CD4-positive, alpha-beta T cell treated with Interleukin-12 subunit alpha and Interleukin-12 subunit beta, for 1 hour (primary cell): Measurements from ENCODE around the gene EOLA1.
"Not testable (repeated sequence)": the region's sequence is repeated elsewhere in the genome, so short reads cannot be mapped to it uniquely, and the experiment has no call there.

ENCODE experiments used
- DNase-seq: peaks from one replicate; pipeline ENCODE4 v3.0.0-alpha.2; 2020

Gene EOLA1

DNA sequence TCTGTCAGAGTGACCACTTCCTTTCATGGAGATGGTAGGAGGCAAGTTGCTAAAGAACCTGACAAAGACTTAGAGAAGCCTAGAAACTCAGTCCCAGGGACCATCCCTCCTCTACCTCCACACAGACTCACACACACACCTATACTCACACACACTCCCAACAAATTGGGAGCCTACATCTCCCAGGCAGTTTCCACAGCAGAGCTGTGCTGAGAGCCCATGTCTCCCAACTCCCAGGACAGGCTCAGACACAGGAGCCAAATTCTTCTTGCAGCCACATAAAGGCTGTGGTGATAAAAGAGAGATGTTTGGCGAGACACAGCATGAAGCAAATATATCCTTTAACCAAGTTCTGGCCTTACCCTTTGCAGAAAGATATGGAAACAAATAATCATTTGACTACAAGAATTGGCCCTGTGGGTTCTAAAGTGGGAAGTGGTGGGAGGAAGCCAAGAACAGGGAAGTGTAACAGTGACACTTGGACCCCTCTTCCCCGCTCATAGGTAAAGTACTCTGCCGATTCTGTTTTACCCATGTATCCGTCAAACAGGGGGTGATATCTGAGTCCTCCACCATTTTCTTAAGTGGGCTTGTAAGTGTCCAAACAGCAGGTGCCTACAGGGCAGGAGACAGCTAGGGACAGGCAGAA lies 24.7 kb upstream of the EOLA1 start:
- no peak for DNase-seq

DNA sequence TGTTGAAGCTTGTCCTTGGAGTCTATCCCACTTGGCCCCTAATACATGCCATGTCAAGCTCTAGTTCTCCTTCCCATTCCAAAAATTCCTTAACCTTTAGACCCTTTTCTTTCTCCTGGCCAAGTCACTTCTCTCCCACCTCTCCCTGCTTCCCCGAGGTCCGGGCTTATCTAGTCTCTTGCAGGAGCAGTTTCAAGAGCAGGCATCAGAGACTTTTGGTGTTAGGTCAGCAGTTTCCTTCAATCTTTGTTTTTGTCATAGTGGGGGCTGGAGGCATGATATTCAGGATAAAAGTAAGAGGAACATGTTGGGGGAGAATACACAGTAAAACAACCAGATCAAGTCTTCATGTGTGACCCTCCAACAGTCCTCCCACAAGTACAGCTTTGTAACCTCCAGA lies 24.2 kb upstream of the EOLA1 start:
- no peak for DNase-seq

DNA sequence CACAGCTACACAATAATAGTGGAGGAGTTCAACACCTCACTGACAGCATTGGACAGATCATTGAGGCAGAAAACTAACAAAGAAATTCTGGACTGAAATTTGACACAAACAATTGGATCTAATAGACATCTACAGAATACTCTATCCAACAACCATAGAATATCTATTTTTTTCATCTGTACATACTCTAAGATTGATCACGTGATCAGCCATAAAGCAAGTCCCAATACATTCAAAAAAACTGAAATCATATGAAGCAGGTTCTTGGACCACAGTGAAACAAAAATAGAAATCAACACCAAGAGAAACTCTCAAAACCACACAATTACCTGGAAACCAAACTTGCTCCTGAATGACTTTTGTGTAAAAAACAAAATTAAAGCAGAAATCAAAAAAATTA lies 23.5 kb upstream of the EOLA1 start:
- DNase-seq = no peak

DNA sequence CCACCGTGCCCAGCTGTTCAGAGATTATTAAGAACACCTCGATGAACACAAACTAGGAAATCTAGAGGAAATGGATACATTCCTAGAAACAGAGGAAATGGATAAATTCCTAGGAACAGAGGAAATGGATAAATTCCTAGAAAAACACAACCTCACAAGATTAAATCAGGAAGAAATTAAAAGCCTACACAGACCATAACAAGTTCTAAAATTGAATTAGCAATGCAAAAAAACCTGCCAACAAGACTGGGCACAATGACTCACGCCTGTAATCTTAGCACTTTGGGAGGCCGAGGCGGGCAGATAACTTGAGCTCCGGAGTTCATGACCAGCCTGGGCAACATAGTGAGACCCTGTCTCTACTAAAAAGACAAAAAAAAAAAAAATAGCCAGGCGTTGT lies 22.6 kb upstream of the EOLA1 start:
- DNase-seq = no peak

DNA sequence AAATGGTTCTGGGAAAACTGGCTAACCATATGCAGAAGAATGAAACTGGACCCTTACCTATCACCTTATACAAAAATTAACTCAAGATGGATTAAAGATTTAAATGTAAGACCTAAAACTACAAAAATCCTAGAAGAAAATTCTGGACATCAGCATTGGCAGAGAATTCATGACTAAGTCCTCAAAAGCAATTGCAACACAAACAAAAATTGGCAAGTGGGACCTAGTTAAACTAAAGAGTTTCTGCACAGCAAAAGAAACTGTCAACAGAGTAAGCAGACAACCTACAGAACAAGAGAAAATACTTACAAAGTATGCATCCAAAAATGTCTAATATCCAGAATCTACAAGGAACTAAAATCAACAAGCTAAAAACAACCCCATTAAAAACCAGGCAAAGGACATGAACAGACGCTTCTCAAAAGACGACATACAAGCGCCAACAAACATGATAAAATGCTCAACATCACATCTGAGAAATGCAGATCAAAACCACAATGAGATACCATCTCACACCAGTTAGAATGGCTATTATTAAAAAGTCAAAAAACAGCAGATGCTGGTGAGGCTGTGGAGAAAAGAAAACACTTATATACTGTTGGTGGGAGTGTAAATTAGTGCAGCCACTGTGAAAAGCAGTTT lies 20.1 kb upstream of the EOLA1 start:
- not testable (repeated sequence) for DNase-seq

DNA sequence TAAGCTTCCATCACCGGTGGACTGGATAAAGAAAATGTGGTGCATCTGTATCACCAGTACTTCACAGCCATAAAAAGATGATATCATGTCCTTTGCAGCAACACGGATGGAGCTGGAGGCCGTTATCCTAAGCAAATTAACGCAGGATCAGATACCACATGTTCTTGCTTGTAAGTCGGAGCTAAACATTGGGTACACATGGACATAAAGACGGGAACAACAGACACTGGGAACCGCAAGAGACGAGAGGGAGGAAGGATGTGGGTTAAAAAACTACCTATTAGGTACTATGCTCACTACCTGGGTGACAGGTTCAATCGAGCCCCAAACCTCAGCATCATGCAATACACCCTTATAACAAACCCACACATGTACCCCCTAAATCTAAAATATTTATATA lies 19.4 kb upstream of the EOLA1 start:
- DNase-seq = peak; percentile 59

DNA sequence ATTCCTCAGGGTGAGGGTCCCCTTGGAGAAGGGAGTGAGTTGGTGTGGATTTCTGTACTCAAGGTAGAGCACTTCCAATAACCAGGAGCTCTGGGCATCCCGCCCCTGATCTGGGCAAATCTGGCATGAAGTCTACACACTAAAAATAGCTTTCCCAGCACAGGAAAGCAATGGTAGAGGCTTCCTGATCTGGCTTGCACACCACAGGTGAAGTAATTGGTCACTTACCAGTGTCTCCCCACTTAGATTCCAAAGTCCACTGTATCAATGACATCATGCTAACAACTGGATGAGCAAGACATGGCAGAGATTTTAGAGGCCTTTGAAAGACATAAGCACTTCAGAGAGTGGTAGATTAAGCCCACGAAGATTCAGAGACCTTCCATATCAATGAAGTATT lies 17.9 kb upstream of the EOLA1 start:
- DNase-seq = no peak

DNA sequence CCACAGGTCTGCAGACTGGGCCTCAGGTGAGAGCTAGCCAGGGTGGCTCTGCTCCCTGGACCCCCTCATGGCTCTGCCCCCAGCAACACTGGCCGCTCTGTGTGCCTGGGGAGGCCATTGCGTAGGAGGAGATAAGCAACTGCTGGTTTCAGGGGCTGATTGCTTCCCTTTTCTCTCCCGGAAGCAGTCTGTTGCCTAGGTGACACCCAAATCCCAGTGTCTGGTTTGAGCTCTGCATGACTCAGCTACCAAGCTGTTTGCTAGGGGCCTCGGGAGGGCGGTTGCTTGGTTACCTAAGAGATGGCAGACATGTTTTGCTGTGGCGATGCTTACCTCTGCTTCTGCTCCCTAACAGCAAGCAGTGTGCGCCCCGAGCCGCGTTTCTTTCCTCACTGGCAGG lies 15.4 kb upstream of the EOLA1 start:
- DNase-seq = peak; percentile 85

DNA sequence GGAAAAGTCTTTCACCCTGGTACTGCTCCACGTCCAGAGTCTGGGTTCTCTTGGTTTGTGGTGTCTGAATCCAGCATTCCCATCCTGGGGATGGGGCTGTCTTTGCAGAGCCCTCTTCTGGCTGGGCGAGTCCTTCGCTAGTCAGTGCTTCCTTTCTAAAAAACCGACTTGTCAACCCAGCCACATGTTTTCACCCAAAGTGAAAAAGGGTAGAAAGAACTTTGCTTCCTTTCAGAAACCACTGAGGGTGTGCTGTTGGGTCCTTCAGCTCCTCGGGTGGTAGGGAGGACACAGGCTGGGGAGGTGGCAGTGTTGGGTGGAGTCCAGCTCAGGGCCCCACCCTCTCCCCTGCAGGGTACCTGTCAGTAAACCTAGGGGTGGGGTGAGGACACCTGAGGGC lies 14.9 kb upstream of the EOLA1 start:
- peak; percentile 73 for DNase-seq

DNA sequence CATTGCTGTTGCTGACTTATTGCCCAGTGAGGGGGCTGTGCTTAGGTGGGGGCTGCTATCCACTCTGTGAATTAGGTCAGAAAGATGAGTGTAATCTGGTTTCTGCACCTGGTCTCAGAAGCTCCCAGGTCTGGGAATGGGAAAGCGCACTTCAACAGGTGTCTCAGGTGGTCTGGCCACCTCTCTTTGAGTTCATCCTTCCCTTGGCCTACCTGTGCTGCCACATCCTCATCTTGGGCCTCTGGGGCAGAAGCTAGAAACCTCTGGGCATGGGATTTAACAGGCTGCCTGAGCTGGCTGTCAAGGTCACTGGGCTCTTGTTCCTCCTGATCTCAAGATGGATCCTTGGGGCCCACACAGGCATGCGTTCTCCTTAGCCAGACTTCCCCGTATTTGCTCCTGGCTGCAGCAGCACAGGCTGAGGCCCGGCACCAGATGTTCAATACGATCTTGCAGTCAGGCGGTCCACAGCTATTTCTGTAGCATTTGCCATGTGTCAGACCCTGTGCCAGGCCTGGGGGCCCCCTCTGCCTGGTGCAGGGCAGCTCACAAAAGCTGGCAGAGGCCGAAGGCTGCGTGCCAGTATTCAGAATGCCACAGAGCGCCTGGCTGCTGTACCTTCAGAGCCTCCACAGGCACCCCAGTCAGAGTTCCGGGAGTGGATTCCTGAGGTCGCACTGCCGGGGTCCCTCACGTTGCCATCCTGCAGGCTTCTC lies 14.3 kb upstream of the EOLA1 start:
- not testable (repeated sequence) for DNase-seq

DNA sequence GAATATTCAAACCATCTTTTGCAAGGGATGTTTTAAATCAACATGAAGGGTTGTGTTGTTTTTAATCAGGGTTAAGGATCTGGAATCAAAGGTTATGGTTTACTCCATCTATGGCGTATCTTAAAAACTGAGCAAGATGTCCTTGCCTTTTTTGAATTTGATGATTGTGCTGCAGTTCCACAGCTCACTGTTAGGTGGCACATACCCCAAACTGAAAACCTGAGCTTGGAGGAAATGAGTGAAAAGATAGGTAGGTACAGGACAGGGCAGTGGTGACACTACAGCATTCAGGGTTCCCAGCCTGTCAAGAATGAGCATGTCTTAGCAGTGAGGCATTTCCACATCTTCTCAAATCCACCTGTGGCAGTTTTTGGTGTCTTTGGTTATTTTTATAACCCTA lies 13.1 kb upstream of the EOLA1 start:
- peak; percentile 73 for DNase-seq

DNA sequence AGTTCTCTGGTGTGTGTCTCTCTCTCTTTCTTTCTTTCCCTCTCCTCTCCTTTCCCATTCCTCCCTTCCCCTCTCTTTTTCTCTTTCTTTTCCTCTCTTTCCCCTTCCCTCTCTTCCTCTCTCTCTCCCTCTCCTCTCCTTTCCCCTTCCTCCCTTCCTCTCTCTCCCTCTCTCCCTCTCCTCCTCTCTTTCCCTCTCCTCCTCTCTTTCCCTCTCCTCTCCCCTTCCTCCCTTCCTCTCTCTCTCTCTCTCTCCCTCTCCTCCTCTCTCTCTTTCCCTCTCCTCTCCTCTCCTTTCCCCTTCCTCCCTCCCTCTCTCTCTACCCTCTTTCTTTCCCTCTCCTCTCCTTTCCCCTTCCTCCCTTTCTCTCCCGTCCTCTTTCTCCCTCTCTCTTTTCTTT lies 12.4 kb upstream of the EOLA1 start:
- DNase-seq = no peak

DNA sequence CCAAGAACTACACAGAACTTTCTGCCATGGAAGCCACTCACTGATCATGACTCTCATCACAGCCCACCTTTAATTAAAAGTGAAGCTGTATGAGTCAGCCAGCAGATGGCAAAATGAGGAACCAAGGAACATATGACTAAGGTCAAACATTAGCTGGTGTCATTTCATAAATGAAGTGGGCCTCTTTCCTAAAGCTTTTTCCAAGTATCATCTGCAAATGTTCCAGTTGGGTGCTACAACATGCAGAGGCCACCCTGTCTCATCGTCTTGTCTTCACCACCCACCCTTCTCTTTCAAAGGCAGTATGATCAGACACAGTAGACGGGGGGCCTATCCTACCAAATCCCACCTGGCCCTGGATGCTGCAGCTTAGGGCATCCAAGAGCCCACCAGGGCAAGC lies 9.2 kb upstream of the EOLA1 start:
- DNase-seq = no peak

DNA sequence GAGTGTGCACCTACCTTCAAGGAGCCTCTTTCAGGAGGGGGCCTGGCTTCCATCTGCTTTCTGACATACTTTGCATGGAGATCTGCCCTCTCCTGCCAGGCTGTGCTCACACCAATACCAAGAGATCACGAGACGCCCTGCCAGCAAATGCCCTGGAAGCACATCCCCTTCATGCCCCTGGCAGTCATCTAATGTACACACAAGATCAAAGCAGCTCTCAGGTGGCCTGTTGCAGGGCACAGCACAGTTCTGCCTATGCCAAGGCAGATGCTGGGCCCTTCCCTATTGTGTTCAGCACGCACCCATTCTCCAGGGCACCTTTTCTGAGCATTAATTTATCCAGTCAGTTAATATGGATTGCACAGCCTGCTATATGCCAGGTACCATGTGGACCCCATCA lies 7.9 kb upstream of the EOLA1 start:
- not testable (repeated sequence) for DNase-seq

DNA sequence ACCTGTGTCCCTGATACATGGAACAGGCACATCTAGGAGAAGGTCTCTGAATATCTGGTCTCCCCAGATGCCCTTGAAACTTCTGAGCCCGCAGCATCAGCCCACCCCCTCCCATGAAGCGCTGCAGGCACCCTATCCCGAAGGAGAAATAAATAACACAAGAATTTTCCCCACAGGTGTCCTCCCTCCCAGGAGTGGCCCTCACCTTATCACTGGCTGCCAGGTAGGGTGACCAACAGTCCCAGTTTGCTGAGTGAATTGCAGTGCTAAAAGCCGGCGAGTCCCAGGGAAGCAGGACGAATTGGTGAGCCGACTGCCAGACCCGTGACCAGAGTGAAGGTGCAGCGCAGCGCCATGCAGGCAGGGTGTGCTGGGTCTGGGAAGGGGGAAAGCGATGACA lies 6.8 kb upstream of the EOLA1 start:
- not testable (repeated sequence) for DNase-seq

DNA sequence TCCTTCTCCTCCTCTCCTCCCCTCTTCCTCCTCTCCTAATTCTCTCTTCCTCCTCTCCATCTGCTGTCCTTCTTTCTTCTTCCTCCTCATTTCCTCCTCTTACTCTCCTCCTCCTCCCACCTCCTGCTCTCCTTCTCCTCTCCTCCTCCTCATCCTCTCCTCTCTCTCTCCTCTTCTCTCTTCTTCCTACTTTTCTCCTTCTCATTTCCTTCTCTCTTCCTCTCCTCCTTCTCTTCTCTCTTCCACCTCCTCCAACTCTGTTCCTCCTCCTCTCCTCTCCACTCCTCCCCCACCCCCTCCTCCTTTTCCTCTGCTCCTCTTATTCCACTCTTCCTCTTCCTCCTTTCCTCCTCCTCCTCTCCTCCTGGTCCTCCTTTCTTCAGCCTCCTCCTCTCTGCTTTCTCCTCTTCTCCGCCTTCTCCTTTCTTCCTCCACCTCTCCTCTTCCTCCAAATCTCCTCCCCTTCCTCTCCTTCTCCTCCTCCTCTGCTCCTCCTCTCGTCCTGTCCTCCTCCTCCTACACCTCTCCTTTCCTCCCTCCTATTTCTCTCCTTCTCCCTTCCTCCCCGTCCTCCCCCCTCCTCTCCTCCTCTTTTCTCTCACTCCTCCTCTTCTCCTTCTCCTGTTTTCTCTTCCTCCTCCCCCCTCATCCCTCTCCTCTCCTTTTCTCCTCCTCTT lies 5.7 kb upstream of the EOLA1 start:
- not testable (repeated sequence) for DNase-seq

DNA sequence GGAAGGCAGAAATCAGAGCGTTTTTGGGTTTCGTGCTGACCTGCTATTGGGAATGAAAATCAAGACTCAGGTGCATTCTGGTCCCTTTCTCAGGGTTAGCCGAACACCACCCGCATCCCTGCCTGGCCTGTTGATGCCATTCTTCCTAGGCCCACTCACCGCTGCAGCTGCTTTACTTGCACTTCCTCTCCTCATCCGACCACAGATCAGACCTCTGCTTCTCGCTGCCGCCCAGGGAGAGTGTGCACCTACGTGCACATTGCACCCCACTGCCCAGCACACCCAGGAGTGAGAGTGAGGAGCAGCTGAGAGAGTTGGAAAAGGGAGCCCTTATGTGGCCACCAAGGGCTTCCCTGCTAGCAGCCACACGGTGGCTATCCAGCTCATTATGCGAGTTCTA lies 3.3 kb upstream of the EOLA1 start:
- DNase-seq = not testable (repeated sequence)

DNA sequence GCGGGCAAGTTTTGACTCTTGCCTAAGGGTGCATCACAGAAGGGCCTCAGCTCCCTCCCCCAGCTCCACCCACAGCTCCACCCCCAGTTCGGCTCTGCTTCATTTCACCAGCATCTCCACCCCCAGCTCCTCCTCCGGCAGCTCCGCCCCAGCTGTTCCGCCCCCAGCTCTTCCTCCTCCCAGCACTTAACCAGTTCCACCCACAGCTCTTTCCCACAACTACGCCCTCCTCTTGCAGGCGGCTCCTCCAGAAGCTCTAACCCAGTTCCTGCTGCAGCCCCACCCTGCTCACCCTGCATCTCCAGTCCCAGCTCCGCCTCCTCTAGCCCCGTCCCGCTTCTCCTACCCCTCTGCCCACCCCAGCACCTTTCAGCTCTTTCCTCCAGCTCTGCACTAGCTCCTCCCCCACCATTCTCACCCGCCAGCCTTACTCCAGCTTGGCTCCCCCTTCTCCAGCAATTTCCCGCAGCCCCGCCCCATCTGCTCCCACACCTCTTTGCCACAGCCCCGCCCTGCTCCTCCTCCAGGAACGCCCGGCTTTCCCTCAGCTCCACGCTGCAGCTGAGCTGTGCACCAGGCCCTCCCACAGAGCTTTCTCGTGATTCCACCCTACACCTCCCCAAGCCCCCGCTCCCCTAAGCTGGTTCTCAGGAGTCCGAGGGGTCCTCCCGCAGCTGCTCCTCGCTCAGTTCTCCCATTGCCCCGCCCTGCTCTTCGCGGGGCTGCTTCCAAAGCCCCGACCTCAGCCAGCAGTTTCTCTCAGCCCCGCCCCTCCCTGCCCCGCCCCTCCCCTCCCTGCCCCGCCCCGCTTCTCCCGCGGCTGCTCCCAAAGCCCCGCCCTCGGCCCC lies 1.3 kb upstream of the EOLA1 start:
- DNase-seq = peak; percentile 93

DNA sequence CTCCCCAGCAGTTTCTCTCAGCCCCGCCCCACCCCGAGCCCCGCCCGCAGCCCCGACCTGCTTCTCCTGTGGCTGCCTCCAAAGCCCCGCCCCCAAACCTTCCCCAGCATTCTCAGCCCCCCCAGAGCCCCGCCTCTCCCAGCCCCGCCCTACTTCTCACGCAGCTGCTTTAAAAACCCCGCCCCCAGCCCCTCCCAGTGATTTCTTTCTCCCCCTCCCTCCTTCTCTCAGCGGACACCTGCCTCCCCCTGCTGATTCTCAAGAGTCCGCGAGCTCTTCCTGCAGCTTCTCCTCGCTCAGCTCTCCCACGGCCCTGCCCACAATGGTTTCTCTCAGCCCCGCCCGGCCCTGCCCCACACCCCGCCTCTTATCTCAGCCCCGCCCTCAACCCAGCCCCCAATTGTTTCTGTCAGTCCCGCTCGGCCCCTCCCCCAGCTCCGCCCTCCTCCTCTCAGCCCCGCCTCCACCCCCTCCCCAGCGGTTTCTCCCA lies 636 bp upstream of the EOLA1 start:
- peak; percentile 90 for DNase-seq

DNA sequence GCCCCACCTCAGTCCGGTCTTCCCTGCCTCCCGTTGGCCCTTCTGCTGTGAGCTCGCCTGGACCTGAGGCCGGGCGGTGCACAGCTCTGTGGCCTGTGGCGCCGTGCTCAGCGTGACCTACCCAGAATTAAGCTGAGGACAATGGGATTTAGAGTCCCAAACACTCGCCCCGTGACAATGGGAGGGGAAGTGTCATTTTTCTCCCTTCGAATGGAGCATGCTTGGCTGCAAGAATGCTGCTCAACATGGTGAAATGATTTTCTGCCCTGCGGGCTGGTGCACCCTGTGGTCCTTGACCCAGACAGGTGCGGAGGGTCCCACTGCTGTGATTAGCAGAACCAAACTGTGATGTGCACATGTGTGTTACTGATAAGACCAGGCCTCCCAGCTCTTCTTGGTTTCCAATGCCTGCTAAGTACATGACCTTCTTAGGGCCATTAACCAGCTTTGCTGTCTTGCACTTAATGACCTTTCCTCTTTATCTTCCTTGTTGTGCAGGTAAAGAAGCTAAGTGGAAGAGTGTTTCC lies 772 bp downstream of the EOLA1 start:
- DNase-seq = no peak

DNA sequence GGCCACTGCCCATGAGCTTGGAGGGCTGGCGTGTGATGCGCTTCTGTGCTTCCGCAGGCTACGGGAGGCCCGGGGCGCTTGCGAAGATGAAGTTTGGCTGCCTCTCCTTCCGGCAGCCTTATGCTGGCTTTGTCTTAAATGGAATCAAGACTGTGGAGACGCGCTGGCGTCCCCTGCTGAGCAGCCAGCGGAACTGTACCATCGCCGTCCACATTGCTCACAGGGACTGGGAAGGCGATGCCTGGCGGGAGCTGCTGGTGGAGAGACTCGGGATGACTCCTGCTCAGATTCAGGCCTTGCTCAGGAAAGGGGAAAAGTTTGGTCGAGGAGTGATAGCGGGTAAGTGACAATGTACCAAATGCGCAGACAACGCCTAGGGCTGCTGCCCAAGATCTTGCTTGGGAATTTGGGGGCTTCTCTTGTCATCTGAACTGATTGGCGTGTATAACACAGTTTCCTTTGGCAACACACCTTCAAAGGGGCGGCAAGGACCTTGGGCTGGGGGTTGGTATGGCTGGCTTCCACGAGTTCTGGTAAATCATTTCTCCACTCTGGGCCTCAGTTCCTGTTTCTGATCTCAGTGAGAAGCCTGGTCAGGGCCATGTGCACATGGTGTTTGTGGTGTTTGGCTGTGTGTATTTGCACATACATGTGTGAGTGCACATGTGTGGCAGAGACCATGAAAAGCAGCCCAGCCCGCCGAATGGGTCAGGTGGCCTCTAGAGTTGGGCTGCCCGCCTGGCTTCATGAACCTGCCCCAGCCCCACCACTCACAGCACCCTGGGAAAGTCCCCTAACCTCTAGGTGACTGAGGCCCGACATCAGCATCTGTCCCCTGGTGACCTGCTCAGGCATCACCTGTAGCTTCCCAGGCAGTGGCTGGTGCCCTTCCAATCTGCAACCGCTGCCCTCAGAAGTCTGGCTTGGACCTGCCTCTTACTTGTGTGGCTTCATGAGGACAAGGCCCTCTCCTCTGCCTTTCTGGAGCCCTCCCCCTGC lies 5.0 kb downstream of the EOLA1 start:
- DNase-seq = not testable (repeated sequence)
